Activated CD8-positive, alpha-beta memory T cell treated with anti-CD3 and anti-CD28 coated beads for 4 hours (primary cell): ENCODE measurements around the gene SMCO3.

ENCODE experiments used
- DNase-seq, 2 donors: peaks; one replicate each; pipeline ENCODE4 v3.0.0-alpha.2; 2020; ENCODE audit warnings: low read depth in 2 of 2

SMCO3 gene

DNA sequence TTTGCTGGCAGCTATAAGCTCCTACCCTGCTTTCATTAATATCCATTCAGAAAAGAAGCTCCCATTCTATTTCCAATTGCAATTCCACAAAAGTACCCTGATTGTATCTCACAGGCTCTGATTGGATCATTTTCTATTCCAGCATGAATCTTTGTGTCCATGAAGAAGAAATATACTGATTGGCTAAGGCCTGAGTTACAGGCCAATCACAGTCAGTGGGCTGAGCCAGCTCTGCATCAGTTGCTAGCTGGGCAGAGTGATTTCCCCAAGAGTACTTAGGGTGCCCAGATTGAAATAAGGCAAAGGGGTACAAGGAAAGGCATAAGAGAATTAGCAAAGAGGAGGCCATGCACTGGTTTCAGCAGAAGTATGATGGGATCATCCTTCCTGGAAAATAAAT, 14.9 kb upstream of the SMCO3 start:
- DNase-seq = no peak

DNA sequence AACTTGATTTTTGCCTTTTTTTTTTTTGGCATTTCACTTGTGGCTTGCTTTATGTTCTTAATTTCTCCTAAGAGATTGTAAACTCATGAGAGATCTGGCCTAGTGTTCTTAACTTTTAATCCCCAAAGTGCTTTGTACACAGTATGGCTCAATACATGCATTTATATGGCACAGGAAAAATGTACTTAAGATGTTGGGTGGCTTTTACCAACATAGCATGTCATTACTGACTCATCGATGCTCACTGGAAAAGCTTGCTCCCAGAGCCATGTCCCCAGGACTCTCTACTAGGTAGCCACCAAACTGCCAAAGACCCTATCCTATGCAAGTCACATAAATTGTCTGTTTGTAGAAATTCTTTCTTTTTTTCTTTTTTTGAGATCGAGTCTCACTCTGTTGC, 13.1 kb upstream of the SMCO3 start:
- DNase-seq = no peak

DNA sequence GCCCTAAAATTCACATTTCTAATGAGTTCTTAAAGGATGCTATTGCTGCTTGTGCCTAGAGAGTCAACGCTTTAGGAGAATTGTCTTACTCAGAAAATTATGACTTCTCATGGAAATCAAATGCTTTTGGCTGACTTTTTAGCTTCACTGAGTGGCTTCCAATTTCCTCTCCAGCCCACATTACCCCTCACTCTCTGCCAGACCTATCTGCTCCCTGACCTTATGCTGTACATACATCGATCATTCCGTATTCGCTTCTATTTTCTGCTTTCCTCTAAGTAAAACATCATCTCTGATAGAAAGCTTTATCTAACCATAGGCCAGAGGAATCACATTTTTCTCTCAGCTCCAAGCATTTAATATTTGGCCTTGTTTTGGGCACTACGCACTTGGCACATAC, 12.5 kb upstream of the SMCO3 start:
- DNase-seq = no peak

- DNase-seq = no peak
Observed at GRCh38 chr12:14825256-14825655, 11.3 kb upstream of the SMCO3 start.

- DNase-seq = no peak
Observed at GRCh38 chr12:14824012-14824634, 10.1 kb upstream of the SMCO3 start.

GRCh38 chr12:14811486-14811885, 2.5 kb downstream of the SMCO3 start:
- no peak for DNase-seq

- no peak for DNase-seq
Observed at GRCh38 chr12:14810953-14811483, 3.0 kb downstream of the SMCO3 start.

DNA sequence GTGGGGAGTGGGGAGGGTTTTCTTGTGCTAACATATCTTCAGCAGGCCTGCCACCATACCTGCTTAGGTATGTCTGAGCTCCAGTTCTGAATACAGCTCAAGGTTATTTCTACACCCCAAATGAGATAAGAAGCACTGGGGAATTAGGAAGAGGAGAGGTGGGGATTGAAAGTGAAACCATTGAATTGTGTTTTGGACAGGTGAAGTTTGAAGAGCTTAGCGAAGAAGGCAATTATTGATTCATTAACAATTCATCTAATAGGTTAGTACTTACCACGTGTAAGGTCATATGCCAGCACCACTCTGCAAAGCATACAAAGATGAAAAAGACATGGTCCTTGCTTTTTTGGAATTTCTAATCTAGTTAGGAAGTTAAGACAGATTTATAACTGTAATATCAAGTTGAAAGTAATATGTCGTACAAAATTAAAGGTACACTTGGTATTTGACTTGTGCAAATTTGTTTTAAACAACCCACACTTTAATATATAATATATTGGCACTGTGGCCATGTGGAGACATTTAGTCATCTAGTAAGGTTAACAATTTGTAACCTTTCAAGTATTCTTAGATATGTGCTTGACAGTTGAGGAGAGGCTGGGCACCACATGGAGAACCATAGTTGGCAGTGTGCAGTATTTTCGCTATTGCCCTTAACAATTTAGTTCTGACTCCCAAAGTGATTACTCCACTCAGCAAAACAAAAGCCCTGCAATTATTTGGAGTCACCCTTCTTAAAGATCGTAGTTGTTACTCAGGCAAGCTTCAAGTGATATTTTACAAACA, 3.6 kb downstream of the SMCO3 start:
- no peak for DNase-seq

DNA sequence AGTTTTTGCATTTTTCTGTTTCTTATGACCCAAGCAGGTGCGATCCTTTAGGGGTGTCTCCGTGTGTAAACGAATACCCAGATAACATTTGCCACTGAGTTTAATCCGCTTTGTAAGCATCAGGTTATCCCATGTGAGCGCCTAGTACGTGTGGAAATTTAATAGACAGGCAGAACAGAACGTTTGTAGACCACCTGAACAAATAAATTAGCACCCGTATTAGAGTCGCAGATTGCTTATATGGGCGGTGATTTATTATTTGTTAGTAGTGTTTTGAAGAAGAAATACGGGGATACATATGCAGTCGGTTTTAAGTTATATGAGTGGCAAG, 10.2 kb downstream of the SMCO3 start:
- no peak for DNase-seq

- DNase-seq = peak; percentile 64 to 83
Observed at GRCh38 chr12:14803011-14803829, 10.8 kb downstream of the SMCO3 start, which contains the start of the genes C12orf60 and WBP11. Gene C12orf60, plus strand, starts transcription at chr12:14803670. Its CDS starts 19,266 bp downstream, at chr12:14822936. Gene WBP11, minus strand, starts transcription at chr12:14803478. Its CDS starts 2,095 bp downstream, at chr12:14801383.

DNA sequence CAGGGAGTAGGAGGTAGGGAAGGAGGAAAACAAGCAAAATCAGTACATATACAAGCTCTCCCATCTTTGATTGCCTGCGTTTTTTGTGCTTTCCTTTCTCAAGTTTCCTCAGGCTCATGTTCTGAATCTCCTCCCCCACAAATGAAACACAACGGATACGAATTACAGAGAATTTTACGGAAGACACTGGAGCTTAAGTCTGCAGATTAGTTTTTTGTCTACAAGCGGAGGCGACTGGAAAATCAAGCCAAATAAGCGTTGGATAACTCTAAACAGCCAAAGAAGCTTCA, 11.3 kb downstream of the SMCO3 start:
- no peak for DNase-seq

DNA sequence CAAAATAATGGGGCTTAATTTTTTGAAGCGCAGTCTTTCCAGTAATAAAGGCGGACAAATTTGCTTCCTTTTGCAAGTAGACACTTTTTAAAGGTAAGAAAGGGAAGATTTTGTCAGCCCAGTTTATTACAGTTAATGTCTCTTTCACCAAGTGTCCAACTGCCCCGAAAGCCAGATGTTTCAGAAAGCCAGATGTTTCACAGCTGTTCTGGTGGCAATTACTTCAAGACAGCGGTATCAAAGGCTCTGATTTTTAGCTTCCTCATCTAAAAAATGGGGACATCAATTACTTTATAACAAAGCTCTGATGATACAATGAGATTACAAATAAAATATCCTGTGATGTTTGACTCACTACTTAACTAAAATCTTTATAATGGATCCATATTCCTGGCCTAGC, 11.7 kb downstream of the SMCO3 start:
- no peak for DNase-seq

DNA sequence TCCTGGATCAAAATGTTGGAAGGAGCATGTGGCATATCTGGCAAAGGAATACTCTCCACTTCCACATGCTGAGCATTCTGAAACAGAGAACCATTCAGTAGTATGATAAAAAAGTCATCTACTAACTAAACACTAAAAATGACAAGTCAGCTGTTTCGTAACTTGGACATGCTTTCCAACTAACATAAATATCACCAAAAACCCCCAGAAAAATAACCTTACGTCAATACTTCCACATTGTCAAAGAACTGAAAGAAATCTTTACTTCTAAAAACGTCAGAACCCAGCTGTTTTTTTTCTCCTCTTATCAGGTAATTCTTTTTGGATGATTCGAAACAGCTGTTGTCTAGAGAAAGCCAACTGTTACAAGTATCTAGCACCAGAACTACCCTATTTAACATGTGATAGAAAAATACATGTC, 18.9 kb downstream of the SMCO3 start:
- no peak for DNase-seq

GRCh38 chr12:14785568-14785967, 28.4 kb downstream of the SMCO3 start:
- no peak for DNase-seq

GRCh38 chr12:14784471-14784870, 29.5 kb downstream of the SMCO3 start:
- DNase-seq = no peak

- no peak for DNase-seq
Observed at GRCh38 chr12:14782756-14783155, 31.2 kb downstream of the SMCO3 start.

DNA sequence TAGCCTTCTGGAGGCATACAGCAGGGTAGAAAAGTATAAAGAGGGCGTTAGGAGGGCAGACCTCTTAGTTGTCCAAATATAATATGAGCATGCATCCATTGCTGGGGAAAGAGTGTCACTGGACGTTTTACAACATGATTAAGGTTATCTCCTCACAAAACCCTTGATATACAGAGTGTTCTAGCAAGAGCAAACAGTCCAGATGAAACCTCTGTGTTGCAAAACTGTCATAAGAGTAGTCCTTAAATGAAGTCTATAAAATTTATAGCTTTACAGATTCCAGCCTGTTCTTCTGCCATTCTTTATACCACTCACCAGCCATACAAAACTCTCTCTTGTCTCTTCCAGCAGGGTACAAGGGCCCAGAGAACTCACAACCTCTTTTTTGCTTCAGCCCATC, 32.4 kb downstream of the SMCO3 start:
- DNase-seq = no peak

DNA sequence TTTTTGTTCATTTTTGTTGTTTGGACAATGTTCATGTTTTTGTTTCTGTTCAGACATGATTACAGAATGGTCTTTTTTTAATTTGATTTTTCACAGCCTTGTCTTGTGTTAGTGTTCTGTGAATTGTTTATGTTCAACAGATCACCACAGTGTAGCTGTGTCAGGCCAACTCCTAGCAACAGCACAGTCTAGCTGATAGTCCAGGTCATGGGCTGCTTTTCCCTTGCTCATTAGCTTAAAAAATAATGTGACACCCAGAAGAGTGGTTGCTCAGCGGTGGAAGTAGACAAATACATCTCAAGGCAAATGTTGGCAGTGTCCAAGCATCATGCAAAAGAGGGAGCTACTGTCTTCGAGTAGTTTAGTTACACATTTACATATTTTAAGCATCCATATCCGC, 33.1 kb downstream of the SMCO3 start:
- no peak for DNase-seq

DNA sequence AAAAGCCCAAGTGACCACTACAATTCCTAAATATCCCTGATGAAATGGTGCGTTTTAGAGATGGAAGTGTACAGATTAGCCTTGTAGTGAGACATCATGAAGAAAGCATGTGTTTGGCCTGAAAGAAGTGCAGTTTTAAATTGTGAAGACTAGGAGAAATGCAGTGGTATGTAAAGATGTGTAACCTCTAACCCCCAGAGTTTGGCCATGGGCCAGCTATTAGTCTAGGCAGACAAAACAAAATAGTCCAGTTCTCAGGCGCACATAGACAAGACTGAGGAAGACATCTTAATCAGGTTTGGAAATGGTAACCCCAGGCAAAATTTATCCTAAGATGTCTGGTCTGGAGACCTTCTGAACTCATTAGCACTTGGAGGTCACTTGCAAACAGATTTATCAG, 34.1 kb downstream of the SMCO3 start:
- no peak for DNase-seq

GRCh38 chr12:14777271-14777670, 36.7 kb downstream of the SMCO3 start:
- no peak for DNase-seq

- DNase-seq = no peak
Observed at GRCh38 chr12:14776236-14776961, 37.6 kb downstream of the SMCO3 start.

DNA sequence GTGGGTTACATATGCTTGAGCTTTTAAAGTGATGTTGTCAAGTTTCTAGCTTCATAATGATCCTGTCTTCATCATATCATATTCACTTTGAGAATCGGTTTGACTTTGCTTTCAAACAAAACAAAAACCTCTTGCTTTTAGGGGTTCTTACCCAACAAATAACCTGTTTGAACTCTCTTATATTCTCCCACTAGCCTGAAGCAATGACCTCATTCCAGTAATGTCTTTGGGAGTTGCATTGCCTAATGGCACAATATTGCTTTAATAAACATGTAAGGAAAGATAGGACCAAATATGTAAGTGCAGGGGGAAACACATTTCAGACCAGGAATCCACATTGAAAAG, 38.4 kb downstream of the SMCO3 start:
- DNase-seq = no peak
